HG03280 (cell line): ENCODE data around the gene ABAT.
"Not testable (repeated sequence)": the region's sequence is repeated elsewhere in the genome, so short reads cannot be mapped to it uniquely, and the experiment has no call there.

ENCODE experiments used
- ATAC-seq: cut with Tn5 transposase; IDR thresholded peaks from one replicate; pipeline ENCODE4 v1.9.1; 2021; ENCODE audit warnings: mild to moderate bottlenecking, moderate library complexity; ENCODE audit not compliant: unreplicated experiment

Gene ABAT

GRCh38 chr16:8678068-8678927 lies 3.9 kb downstream of the ABAT start:
- no peak for ATAC-seq

GRCh38 chr16:8679151-8679550 lies 4.7 kb downstream of the ABAT start:
- no peak for ATAC-seq

GRCh38 chr16:8682551-8683259 lies 8.3 kb downstream of the ABAT start:
- no peak for ATAC-seq

- ATAC-seq = no peak
Observed at GRCh38 chr16:8683640-8684039, 9.2 kb downstream of the ABAT start.

GRCh38 chr16:8685617-8686016 lies 11.2 kb downstream of the ABAT start:
- no peak for ATAC-seq

- ATAC-seq = no peak
Observed at GRCh38 chr16:8686031-8686621, 11.7 kb downstream of the ABAT start.

- ATAC-seq = no peak
Observed at GRCh38 chr16:8686879-8687278, 12.5 kb downstream of the ABAT start.

- no peak for ATAC-seq
Observed at GRCh38 chr16:8689686-8690085, 15.3 kb downstream of the ABAT start.

- no peak for ATAC-seq
Observed at GRCh38 chr16:8691728-8692127, 17.3 kb downstream of the ABAT start.

GRCh38 chr16:8694795-8695728 lies 20.6 kb downstream of the ABAT start:
- ATAC-seq = no peak

GRCh38 chr16:8696880-8697279 lies 22.5 kb downstream of the ABAT start:
- no peak for ATAC-seq

- ATAC-seq = no peak
Observed at GRCh38 chr16:8697965-8698364, 23.5 kb downstream of the ABAT start.

GRCh38 chr16:8703693-8704092 lies 29.3 kb downstream of the ABAT start:
- no peak for ATAC-seq

- no peak for ATAC-seq
Observed at GRCh38 chr16:8704098-8704497, 29.7 kb downstream of the ABAT start.

GRCh38 chr16:8705100-8705822 lies 30.8 kb downstream of the ABAT start:
- not testable (repeated sequence) for ATAC-seq

GRCh38 chr16:8708536-8708935 lies 34.1 kb downstream of the ABAT start:
- no peak for ATAC-seq

- no peak for ATAC-seq
Observed at GRCh38 chr16:8712589-8713361, 38.4 kb downstream of the ABAT start.

GRCh38 chr16:8713635-8714172 lies 39.3 kb downstream of the ABAT start:
- ATAC-seq = no peak

- no peak for ATAC-seq
Observed at GRCh38 chr16:8714174-8714573, 39.8 kb downstream of the ABAT start.
